ENCODE measurements around the gene FHL2.

The FHL2 gene

GRCh38 chr2:105337122-105338019 is 61.5 kb downstream of the FHL2 start, which contains the start of gene C2orf49:
TSS of gene C2orf49 (plus strand) at chr2:105337540. CDS start at chr2:105337588, 48 bp downstream.
- POLR2A ChIA-PET, result interaction anchor here (1.0 to 2.1 kb wide), 4 partner anchors 9 to 19 kb away, joined by 4 to 22 read pairs (median 6); partner anchors contain the start of gene TGFBRAP1
- DNase-seq (ENCODE audit: extremely low spot score), result peak; percentile 90
- TF ChIP-seq CTBP1 (IDR thresholded peaks at IDR 0.05; ENCODE audit: borderline replicate concordance) (no peak), ZNF384 (IDR thresholded peaks at IDR 0.05) (no peak), NFRKB (IDR thresholded peaks at IDR 0.05) (peak; percentile 45), TARDBP (IDR thresholded peaks at IDR 0.05) (no peak), L3MBTL2 (conservative IDR thresholded peaks at IDR 0.05) (peak; percentile 60), ELF4 (IDR thresholded peaks at IDR 0.05) (0 out of 2 replicates have a peak, but pooled peaks have one; percentile 36), SUZ12 (IDR thresholded peaks at IDR 0.05) (no peak)
- CTCF ChIA-PET, result no interaction called here

DNA sequence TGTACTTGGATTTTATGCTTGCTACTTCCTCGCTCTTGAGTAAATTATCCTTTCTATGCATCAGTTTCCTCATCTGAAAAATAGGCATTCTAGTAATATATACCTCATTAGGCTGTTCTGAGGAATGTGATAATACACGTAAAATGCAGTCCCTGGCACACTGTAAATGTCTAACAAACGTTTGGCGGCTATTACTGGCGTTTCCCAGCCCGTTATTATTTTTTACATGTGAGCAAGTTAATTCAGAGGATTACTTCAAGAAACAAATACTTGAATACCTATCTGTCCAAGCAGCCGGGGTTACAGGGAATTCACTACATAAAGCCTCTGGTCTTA is 62.1 kb downstream of the FHL2 start:
- TF ChIP-seq CTBP1 (IDR thresholded peaks at IDR 0.05; ENCODE audit: borderline replicate concordance), result no peak
- no peak for TF ChIP-seq BHLHE40 (IDR thresholded peaks at IDR 0.05; ENCODE audit: borderline replicate concordance)
- no peak for TF ChIP-seq SP1 (IDR thresholded peaks at IDR 0.05)
- no peak for TF ChIP-seq NFRKB (IDR thresholded peaks at IDR 0.05)
- no peak for TF ChIP-seq L3MBTL2 (conservative IDR thresholded peaks at IDR 0.05)
- TF ChIP-seq FOXM1 (IDR thresholded peaks at IDR 0.05; ENCODE audit: borderline replicate concordance), result no peak
- no peak for TF ChIP-seq TARDBP (IDR thresholded peaks at IDR 0.05)
- no peak for TF ChIP-seq SUZ12 (IDR thresholded peaks at IDR 0.05)
- no peak for TF ChIP-seq ELF4 (IDR thresholded peaks at IDR 0.05)
- TF ChIP-seq FOXA1 (IDR thresholded peaks at IDR 0.05), result no peak
- no peak for TF ChIP-seq LEF1 (IDR thresholded peaks at IDR 0.05; ENCODE audit: borderline replicate concordance)
- no peak for TF ChIP-seq ZNF384 (IDR thresholded peaks at IDR 0.05)
- no peak for TF ChIP-seq HDGF (IDR thresholded peaks at IDR 0.05; ENCODE audit: borderline replicate concordance)
- TF ChIP-seq ARNT (IDR thresholded peaks at IDR 0.05), result no peak
- no peak for TF ChIP-seq FOXK2 (IDR thresholded peaks at IDR 0.05)
- TF ChIP-seq, protein P1, sequence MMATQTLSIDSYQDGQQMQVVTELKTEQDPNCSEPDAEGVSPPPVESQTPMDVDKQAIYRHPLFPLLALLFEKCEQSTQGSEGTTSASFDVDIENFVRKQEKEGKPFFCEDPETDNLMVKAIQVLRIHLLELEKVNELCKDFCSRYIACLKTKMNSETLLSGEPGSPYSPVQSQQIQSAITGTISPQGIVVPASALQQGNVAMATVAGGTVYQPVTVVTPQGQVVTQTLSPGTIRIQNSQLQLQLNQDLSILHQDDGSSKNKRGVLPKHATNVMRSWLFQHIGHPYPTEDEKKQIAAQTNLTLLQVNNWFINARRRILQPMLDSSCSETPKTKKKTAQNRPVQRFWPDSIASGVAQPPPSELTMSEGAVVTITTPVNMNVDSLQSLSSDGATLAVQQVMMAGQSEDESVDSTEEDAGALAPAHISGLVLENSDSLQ (IDR thresholded peaks at IDR 0.05), result no peak
- CTCF ChIA-PET, result no interaction called here
- POLR2A ChIA-PET, result interaction anchor here (1.0 to 2.1 kb wide), 3 partner anchors 8 to 16 kb away, joined by 5 to 22 read pairs (median 6); partner anchors contain the start of gene TGFBRAP1
- no peak for DNase-seq (ENCODE audit: extremely low spot score)

- no peak for DNase-seq (ENCODE audit: extremely low spot score)
- ChIA-PET CTCF (no interaction called here), POLR2A (no interaction called here)
- TF ChIP-seq LEF1 (IDR thresholded peaks at IDR 0.05; ENCODE audit: borderline replicate concordance) (no peak), SUZ12 (IDR thresholded peaks at IDR 0.05) (no peak), FOXK2 (IDR thresholded peaks at IDR 0.05) (no peak), FOXA1 (IDR thresholded peaks at IDR 0.05) (no peak), HDGF (IDR thresholded peaks at IDR 0.05; ENCODE audit: borderline replicate concordance) (no peak)
- TF ChIP-seq, protein P1 (IDR thresholded peaks at IDR 0.05), result no peak
Measured at GRCh38 chr2:105335469-105335868, 63.4 kb downstream of the FHL2 start.

GRCh38 chr2:105334211-105334610 is 64.6 kb downstream of the FHL2 start:
- POLR2A ChIA-PET, result no interaction called here
- no peak for TF ChIP-seq ZNF384 (IDR thresholded peaks at IDR 0.05)
- TF ChIP-seq SP1 (IDR thresholded peaks at IDR 0.05), result no peak
- TF ChIP-seq HDGF (IDR thresholded peaks at IDR 0.05; ENCODE audit: borderline replicate concordance), result no peak
- TF ChIP-seq ELF4 (IDR thresholded peaks at IDR 0.05), result no peak
- no peak for TF ChIP-seq CTBP1 (IDR thresholded peaks at IDR 0.05; ENCODE audit: borderline replicate concordance)
- TF ChIP-seq LEF1 (IDR thresholded peaks at IDR 0.05; ENCODE audit: borderline replicate concordance), result no peak
- TF ChIP-seq, protein P1 (IDR thresholded peaks at IDR 0.05), result no peak
- TF ChIP-seq FOXK2 (IDR thresholded peaks at IDR 0.05), result no peak
- no peak for DNase-seq (ENCODE audit: extremely low spot score)
- CTCF ChIA-PET, result no interaction called here

DNA sequence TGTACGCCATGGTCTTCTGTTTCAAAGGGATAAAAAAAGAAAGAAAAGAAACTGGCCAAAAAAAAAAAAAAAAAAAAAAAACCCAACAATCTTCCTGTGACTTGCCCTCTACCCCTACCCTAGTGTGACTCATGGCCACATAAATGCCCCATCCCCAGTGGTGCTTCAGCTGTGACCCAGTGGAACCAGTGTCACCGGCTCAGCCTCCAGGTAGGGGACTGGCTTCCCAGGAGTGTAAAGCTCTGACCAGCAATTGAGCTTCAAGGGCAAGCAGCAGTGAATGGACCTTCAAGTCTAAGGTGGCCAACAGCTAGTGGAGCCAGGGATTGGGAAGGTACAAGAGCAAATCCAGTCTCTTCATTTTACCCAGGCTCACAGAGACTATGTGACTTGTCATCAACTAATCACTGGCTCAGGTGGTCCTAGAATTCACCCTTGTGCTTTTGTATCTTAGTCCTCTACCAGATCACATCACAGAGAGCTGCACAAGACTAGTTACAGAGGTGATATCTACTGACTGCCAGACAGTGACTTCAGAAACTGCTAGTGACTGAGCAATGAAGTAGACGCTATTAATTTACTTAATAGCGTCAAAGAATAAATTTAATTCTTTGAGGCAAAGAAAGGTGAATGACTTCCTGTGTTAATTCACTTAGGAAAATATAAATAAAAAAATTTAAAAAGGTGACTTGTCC is 68.0 kb downstream of the FHL2 start:
- TF ChIP-seq TARDBP (IDR thresholded peaks at IDR 0.05) (no peak), FOXK2 (IDR thresholded peaks at IDR 0.05) (no peak), ELF4 (IDR thresholded peaks at IDR 0.05) (no peak), FOXA1 (IDR thresholded peaks at IDR 0.05) (no peak), ZNF384 (IDR thresholded peaks at IDR 0.05) (no peak), L3MBTL2 (conservative IDR thresholded peaks at IDR 0.05) (no peak), HDGF (IDR thresholded peaks at IDR 0.05; ENCODE audit: borderline replicate concordance) (no peak), SUZ12 (IDR thresholded peaks at IDR 0.05) (no peak), FOXM1 (IDR thresholded peaks at IDR 0.05; ENCODE audit: borderline replicate concordance) (no peak), CTBP1 (IDR thresholded peaks at IDR 0.05; ENCODE audit: borderline replicate concordance) (no peak), LEF1 (IDR thresholded peaks at IDR 0.05; ENCODE audit: borderline replicate concordance) (no peak), NFRKB (IDR thresholded peaks at IDR 0.05) (no peak), SP1 (IDR thresholded peaks at IDR 0.05) (no peak), BHLHE40 (IDR thresholded peaks at IDR 0.05; ENCODE audit: borderline replicate concordance) (no peak), ARNT (IDR thresholded peaks at IDR 0.05) (no peak)
- TF ChIP-seq, protein P1 (IDR thresholded peaks at IDR 0.05), result no peak
- DNase-seq (ENCODE audit: extremely low spot score), result no peak
- ChIA-PET CTCF (interaction anchor here (0.6 kb wide), 1 partner anchor 525 kb away, joined by 3 read pairs; no protein-coding TSS in a partner anchor), POLR2A (interaction anchor here (0.8 to 3.7 kb wide), 4 partner anchors 7 to 23 kb away, joined by 3 to 22 read pairs (median 8); partner anchors contain the start of gene C2orf49)
